ENCODE measurements around the gene BRINP3. TPM values are rescaled to one million over a fixed set of nuclear protein-coding genes. Genes with fewer than 3 reads are reported as not detected.

BRINP3 gene
- total RNA-seq, 1 donor: not detected

- Histone ChIP-seq H3K27ac (ENCODE audit: low read depth, low read length) (no peak overlapping the region), H3K27me3 (ENCODE audit: insufficient read depth, low read length) (no peaks in the 10 kb centered on the region), H3K4me1 (ENCODE audit: insufficient read depth, low read length) (no peaks in the 10 kb centered on the region), H3K4me2 (ENCODE audit: insufficient read depth, low read length) (no peak overlapping the region), H3K9me3 (ENCODE audit: low read depth, low read length) (no peaks in the 10 kb centered on the region), H3K79me2 (ENCODE audit: insufficient read depth, low read length) (no peaks in the 10 kb centered on the region), H2AFZ (ENCODE audit: low read length) (no peak overlapping the region), H3K36me3 (ENCODE audit: insufficient read depth, low read length) (no peaks in the 10 kb centered on the region), H4K20me1 (ENCODE audit: insufficient read depth, low read length) (no peaks in the 10 kb centered on the region), H3K4me3 (ENCODE audit: insufficient read depth, low read length) (no peak overlapping the region)
- no peak for DNase-seq (ENCODE audit: insufficient read length, low spot score, missing footprints)
- no peak for TF ChIP-seq CTCF (IDR thresholded peaks at IDR 0.05; ENCODE audit: extremely low read depth, low read depth, low read length)
Measured at GRCh38 chr1:190474010-190474409, 3.7 kb downstream of the BRINP3 start.

DNA sequence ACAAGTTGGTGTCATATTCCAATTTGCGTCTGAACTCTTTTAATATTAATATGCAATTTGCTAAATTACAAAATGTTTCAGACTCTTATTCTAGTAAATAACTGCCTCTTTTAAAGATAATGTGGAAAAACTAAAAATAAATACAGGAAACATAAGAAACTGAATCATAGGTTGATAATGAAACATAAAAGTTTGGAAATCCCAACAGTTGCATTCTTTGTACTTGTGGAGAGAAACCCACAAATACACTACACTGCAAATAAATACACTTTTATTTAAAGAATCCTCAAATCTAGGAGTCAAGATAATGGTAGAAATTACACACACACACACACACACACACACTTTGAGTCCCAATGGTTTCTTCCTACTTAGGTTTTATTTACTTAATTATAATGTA, 5.2 kb downstream of the BRINP3 start:
- Histone ChIP-seq H2AFZ (ENCODE audit: low read length) (no peak overlapping the region), H3K4me2 (ENCODE audit: insufficient read depth, low read length) (no peak overlapping the region), H3K9me3 (ENCODE audit: low read depth, low read length) (no peaks in the 10 kb centered on the region), H3K4me3 (ENCODE audit: insufficient read depth, low read length) (no peak overlapping the region), H3K79me2 (ENCODE audit: insufficient read depth, low read length) (no peaks in the 10 kb centered on the region), H3K36me3 (ENCODE audit: insufficient read depth, low read length) (no peaks in the 10 kb centered on the region), H4K20me1 (ENCODE audit: insufficient read depth, low read length) (no peaks in the 10 kb centered on the region), H3K27me3 (ENCODE audit: insufficient read depth, low read length) (no peaks in the 10 kb centered on the region), H3K4me1 (ENCODE audit: insufficient read depth, low read length) (no peaks in the 10 kb centered on the region), H3K27ac (ENCODE audit: low read depth, low read length) (no peak overlapping the region)
- no peak for TF ChIP-seq CTCF (IDR thresholded peaks at IDR 0.05; ENCODE audit: extremely low read depth, low read depth, low read length)
- no peak for DNase-seq (ENCODE audit: insufficient read length, low spot score, missing footprints)

DNA sequence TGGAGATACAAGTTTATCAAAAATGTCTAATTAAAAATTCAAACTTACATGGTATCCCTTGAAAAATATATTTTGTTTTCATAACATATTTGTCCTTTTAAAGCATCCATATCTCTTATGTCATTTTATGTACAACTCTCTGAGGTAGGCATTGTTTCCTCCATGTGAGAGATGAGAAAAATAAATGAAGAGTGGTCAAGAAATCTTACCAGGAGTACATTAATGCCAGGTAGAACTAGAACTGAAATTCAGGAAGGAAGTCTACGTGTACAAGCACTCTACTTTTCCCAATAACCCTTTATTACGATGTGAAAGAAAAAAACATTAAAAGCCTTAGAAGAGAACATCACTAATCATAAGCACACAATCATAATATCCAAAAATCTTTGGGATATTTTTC, 5.6 kb downstream of the BRINP3 start:
- Histone ChIP-seq H2AFZ (ENCODE audit: low read length) (no peak overlapping the region), H3K27me3 (ENCODE audit: insufficient read depth, low read length) (no peaks in the 10 kb centered on the region)
- DNase-seq (ENCODE audit: insufficient read length, low spot score, missing footprints): no peak

GRCh38 chr1:190464690-190465089, 13.0 kb downstream of the BRINP3 start:
- H3K36me3 ChIP-seq (ENCODE audit: insufficient read depth, low read length): no peaks in the 10 kb centered on the region
- no peaks in the 10 kb centered on the region for H4K20me1 ChIP-seq (ENCODE audit: insufficient read depth, low read length)
- H3K27me3 ChIP-seq (ENCODE audit: insufficient read depth, low read length): no peaks in the 10 kb centered on the region
- H3K4me3 ChIP-seq (ENCODE audit: insufficient read depth, low read length): no peak overlapping the region
- no peaks in the 10 kb centered on the region for H3K9me3 ChIP-seq (ENCODE audit: low read depth, low read length)
- no peaks in the 10 kb centered on the region for H3K79me2 ChIP-seq (ENCODE audit: insufficient read depth, low read length)
- H2AFZ ChIP-seq (ENCODE audit: low read length): no peak overlapping the region
- no peak for DNase-seq (ENCODE audit: insufficient read length, low spot score, missing footprints)
- no peak overlapping the region for H3K27ac ChIP-seq (ENCODE audit: low read depth, low read length)
- TF ChIP-seq CTCF (IDR thresholded peaks at IDR 0.05; ENCODE audit: extremely low read depth, low read depth, low read length): no peak
- no peaks in the 10 kb centered on the region for H3K4me1 ChIP-seq (ENCODE audit: insufficient read depth, low read length)
- no peak overlapping the region for H3K4me2 ChIP-seq (ENCODE audit: insufficient read depth, low read length)

More for the DNA sequence above, 5.6 kb downstream of the BRINP3 start:
- no peaks in the 10 kb centered on the region for H3K4me1 ChIP-seq (ENCODE audit: insufficient read depth, low read length)
- H3K27ac ChIP-seq (ENCODE audit: low read depth, low read length): no peak overlapping the region
- no peak for TF ChIP-seq CTCF (IDR thresholded peaks at IDR 0.05; ENCODE audit: extremely low read depth, low read depth, low read length)
- H3K4me3 ChIP-seq (ENCODE audit: insufficient read depth, low read length): no peak overlapping the region
- no peaks in the 10 kb centered on the region for H3K79me2 ChIP-seq (ENCODE audit: insufficient read depth, low read length)
- H3K4me2 ChIP-seq (ENCODE audit: insufficient read depth, low read length): no peak overlapping the region
- no peaks in the 10 kb centered on the region for H3K36me3 ChIP-seq (ENCODE audit: insufficient read depth, low read length)
- H3K9me3 ChIP-seq (ENCODE audit: low read depth, low read length): no peaks in the 10 kb centered on the region
- H4K20me1 ChIP-seq (ENCODE audit: insufficient read depth, low read length): no peaks in the 10 kb centered on the region
